Measurements from ENCODE around the gene INPP5A. TPM values are rescaled to one million over a fixed set of nuclear protein-coding genes. Genes with fewer than 3 reads are reported as not detected.

INPP5A gene
- polyA plus RNA-seq, 10 donors: 41.4 to 53.2 (median 47.6) TPM

GRCh38 chr10:132714986-132715775 lies 177.6 kb downstream of the INPP5A start:
- DNase-seq: no peak

GRCh38 chr10:132715776-132716680 lies 178.4 kb downstream of the INPP5A start:
- DNase-seq: no peak

GRCh38 chr10:132716691-132717490 lies 179.3 kb downstream of the INPP5A start:
- no peak for DNase-seq

GRCh38 chr10:132721725-132722124 lies 184.1 kb downstream of the INPP5A start:
- DNase-seq: no peak

- peak; percentile 62 to 87 (median 66) for DNase-seq
Measured at GRCh38 chr10:132722394-132723329, 185.1 kb downstream of the INPP5A start.

- DNase-seq: no peak
Measured at GRCh38 chr10:132723330-132723970, 185.9 kb downstream of the INPP5A start.

GRCh38 chr10:132724446-132724845 lies 186.9 kb downstream of the INPP5A start:
- peak in 1 of 3 donors; percentile 92 for DNase-seq

- DNase-seq: no peak
Measured at GRCh38 chr10:132725202-132725601, 187.6 kb downstream of the INPP5A start.

GRCh38 chr10:132726194-132726593 lies 188.6 kb downstream of the INPP5A start:
- no peak for DNase-seq

GRCh38 chr10:132726951-132727350 lies 189.4 kb downstream of the INPP5A start:
- no peak for DNase-seq

- no peak for DNase-seq
Measured at GRCh38 chr10:132727411-132727810, 189.8 kb downstream of the INPP5A start.

GRCh38 chr10:132728321-132728720 lies 190.7 kb downstream of the INPP5A start:
- no peak for DNase-seq

GRCh38 chr10:132728741-132729140 lies 191.2 kb downstream of the INPP5A start:
- no peak for DNase-seq

- no peak for DNase-seq
Measured at GRCh38 chr10:132729810-132730572, 192.4 kb downstream of the INPP5A start.

GRCh38 chr10:132730573-132730953 lies 193.0 kb downstream of the INPP5A start:
- no peak for DNase-seq

- DNase-seq: no peak
Measured at GRCh38 chr10:132732518-132732917, 194.9 kb downstream of the INPP5A start.

GRCh38 chr10:132733926-132734325 lies 196.3 kb downstream of the INPP5A start:
- DNase-seq: no peak

- DNase-seq: no peak
Measured at GRCh38 chr10:132735341-132735775, 197.8 kb downstream of the INPP5A start.

- no peak for DNase-seq
Measured at GRCh38 chr10:132735923-132736391, 198.4 kb downstream of the INPP5A start.
